Measurements from ENCODE around the gene GRK5. TPM values are rescaled to one million over a fixed set of nuclear protein-coding genes. Genes with fewer than 3 reads are reported as not detected.

The GRK5 gene
- total RNA-seq, 1 experiment from 2014 or later = 4.5 TPM

GRCh38 chr10:119379466-119380071 lies 172.2 kb downstream of the GRK5 start:
- TF ChIP-seq EZH2phosphoT487 (IDR thresholded peaks at IDR 0.05; ENCODE audit: borderline replicate concordance, low read length) = no peak
- no peak for TF ChIP-seq EZH2 (IDR thresholded peaks at IDR 0.05; ENCODE audit: low read length, unreplicated experiment)
- TF ChIP-seq CTCF (conservative IDR thresholded peaks at IDR 0.05; ENCODE audit: low read depth, low read length) = no peak

GRCh38 chr10:119383174-119383856 lies 175.9 kb downstream of the GRK5 start:
- no peaks in the 10 kb centered on the region for H3K36me3 ChIP-seq (ENCODE audit: low read depth, low read length)
- no peak overlapping the region for H3K4me3 ChIP-seq (ENCODE audit: low read length)
- ATAC-seq (no peak), DNase-seq (no peak)
- H3K27me3 ChIP-seq (ENCODE audit: low read length) = no peaks in the 10 kb centered on the region
- no peak overlapping the region for H3K27ac ChIP-seq (ENCODE audit: low read length)
- no peak overlapping the region for H3K4me2 ChIP-seq (ENCODE audit: low read length)
- no peaks in the 10 kb centered on the region for H3F3A ChIP-seq (ENCODE audit: low read length, unreplicated experiment)
- H3K9ac ChIP-seq (ENCODE audit: low read length) = no peak overlapping the region
- ChIA-PET CTCF (no interaction called here), POLR2A (ENCODE audit: unreplicated experiment) (no interaction called here)
- no peak overlapping the region for H2AFZ ChIP-seq (ENCODE audit: low read length)
- H4K20me1 ChIP-seq (ENCODE audit: low read length) = no peaks in the 10 kb centered on the region
- H3K9me3 ChIP-seq (ENCODE audit: low read length) = no peaks in the 10 kb centered on the region
- no peaks in the 10 kb centered on the region for H3K79me2 ChIP-seq (ENCODE audit: low read length)
- no peaks in the 10 kb centered on the region for H3K4me1 ChIP-seq (ENCODE audit: insufficient read depth, low read length)
- no TSS peak for BruUV-seq (replicated peaks)
- no peaks in the 10 kb centered on the region for H3K9me2 ChIP-seq (replicated peaks; ENCODE audit: low read length)
- TF ChIP-seq EZH2 (IDR thresholded peaks at IDR 0.05; ENCODE audit: low read length, unreplicated experiment) (no peak), EZH2phosphoT487 (IDR thresholded peaks at IDR 0.05; ENCODE audit: borderline replicate concordance, low read length) (no peak), CTCF (conservative IDR thresholded peaks at IDR 0.05; ENCODE audit: low read depth, low read length) (no peak)
- intact Hi-C loops (cut with micrococcal nuclease) = no loop called here

More at GRCh38 chr10:119379466-119380071, 172.2 kb downstream of the GRK5 start:
- H3K4me1 ChIP-seq (ENCODE audit: insufficient read depth, low read length) = no peaks in the 10 kb centered on the region
- H3K9me2 ChIP-seq (replicated peaks; ENCODE audit: low read length) = no peaks in the 10 kb centered on the region
- DNase-seq = no peak
- no peak overlapping the region for H3K4me3 ChIP-seq (ENCODE audit: low read length)
- H3K4me2 ChIP-seq (ENCODE audit: low read length) = no peak overlapping the region
- H3K27ac ChIP-seq (ENCODE audit: low read length) = no peak overlapping the region
- H3F3A ChIP-seq (ENCODE audit: low read length, unreplicated experiment) = no peaks in the 10 kb centered on the region
- POLR2A ChIA-PET (ENCODE audit: unreplicated experiment) = no interaction called here
- no peaks in the 10 kb centered on the region for H4K20me1 ChIP-seq (ENCODE audit: low read length)
- no peak overlapping the region for H2AFZ ChIP-seq (ENCODE audit: low read length)
- H3K9ac ChIP-seq (ENCODE audit: low read length) = no peak overlapping the region
- no peaks in the 10 kb centered on the region for H3K27me3 ChIP-seq (ENCODE audit: low read length)
- CTCF ChIA-PET = no interaction called here
- H3K36me3 ChIP-seq (ENCODE audit: low read depth, low read length) = no peaks in the 10 kb centered on the region
- intact Hi-C loops (cut with micrococcal nuclease) = no loop called here
- H3K9me3 ChIP-seq (ENCODE audit: low read length) = no peaks in the 10 kb centered on the region
- ATAC-seq = no peak
- H3K79me2 ChIP-seq (ENCODE audit: low read length) = no peaks in the 10 kb centered on the region
- no TSS peak for BruUV-seq (replicated peaks)

- H2AFZ ChIP-seq (ENCODE audit: low read length) = no peak overlapping the region
Observed at GRCh38 chr10:119384127-119384526, 176.8 kb downstream of the GRK5 start.

More at GRCh38 chr10:119384127-119384526, 176.8 kb downstream of the GRK5 start:
- Histone ChIP-seq H3F3A (ENCODE audit: low read length, unreplicated experiment) (no peaks in the 10 kb centered on the region), H3K27me3 (ENCODE audit: low read length) (no peaks in the 10 kb centered on the region), H3K9me2 (replicated peaks; ENCODE audit: low read length) (no peaks in the 10 kb centered on the region), H3K4me1 (ENCODE audit: insufficient read depth, low read length) (no peaks in the 10 kb centered on the region), H3K27ac (ENCODE audit: low read length) (no peak overlapping the region), H3K4me2 (ENCODE audit: low read length) (no peak overlapping the region), H3K4me3 (ENCODE audit: low read length) (no peak overlapping the region), H3K9me3 (ENCODE audit: low read length) (no peaks in the 10 kb centered on the region), H3K9ac (ENCODE audit: low read length) (no peak overlapping the region), H3K36me3 (ENCODE audit: low read depth, low read length) (no peaks in the 10 kb centered on the region), H4K20me1 (ENCODE audit: low read length) (no peaks in the 10 kb centered on the region), H3K79me2 (ENCODE audit: low read length) (no peaks in the 10 kb centered on the region)
- ChIA-PET CTCF (no interaction called here), POLR2A (ENCODE audit: unreplicated experiment) (no interaction called here)
- ATAC-seq = no peak
- BruUV-seq (replicated peaks) = no TSS peak
- TF ChIP-seq EZH2 (IDR thresholded peaks at IDR 0.05; ENCODE audit: low read length, unreplicated experiment) (no peak), EZH2phosphoT487 (IDR thresholded peaks at IDR 0.05; ENCODE audit: borderline replicate concordance, low read length) (no peak), CTCF (conservative IDR thresholded peaks at IDR 0.05; ENCODE audit: low read depth, low read length) (no peak)
- intact Hi-C loops (cut with micrococcal nuclease) = no loop called here
- no peak for DNase-seq
